Motor neuron (in vitro differentiated cells): ENCODE results near the gene SLC25A20. TPM values are rescaled to one million over a fixed set of nuclear protein-coding genes. Genes with fewer than 3 reads are reported as not detected.

Experiments
- ATAC-seq, 8 experiments: fragments of 200-7000 bp; cut with Tn5 transposase; replicated peaks in 6 of 8; 2 replicates each; pipeline ENCODE4 v1.8.0; 2021; ENCODE audit warnings: mild to moderate bottlenecking in 8 of 8, moderate library complexity in 8 of 8
- H3K27ac ChIP-seq, 2 donors: fragments of 250-450 bp; sonication (Bioruptor Pico); 2 replicates each; pipeline ENCODE4 v1.9.0; 2021; ENCODE audit warnings: antibody characterized with exemption in 2 of 2, mild to moderate bottlenecking in 2 of 2, moderate library complexity in 1 of 2
- H3K4me1 ChIP-seq, 2 donors: fragments of 250-450 bp; sonication (Bioruptor Pico); replicated peaks in 1 of 2; 2 replicates each; pipeline ENCODE4 v1.6.1; 2021; ENCODE audit warnings: antibody characterized with exemption in 2 of 2, mild to moderate bottlenecking in 2 of 2, moderate library complexity in 1 of 2
- H3K4me3 ChIP-seq, 5 donors: fragments of 250-450 bp; sonication (Bioruptor Pico); 2 replicates each; pipeline ENCODE4 v1.9.0; 2021; ENCODE audit warnings: antibody characterized with exemption in 5 of 5, mild to moderate bottlenecking in 5 of 5, moderate library complexity in 4 of 5
- WGBS, 10 experiments: fragments of 450-650 bp; shearing (Covaris generic); methylation state at CpG; one replicate each; pipeline ENCODE4 v1.0.0; 2022; 5-methylcytosine and 5-hydroxymethylcytosine counted together
- in situ Hi-C, 9 experiments: fragments of 400-800 bp; cut with MboI; loops; one replicate each; pipeline ENCODE4 v1.15.0; 2021; ENCODE audit warnings: low sequenced_read_pairs in 9 of 9, low pct_unique_long_range_greater_than_20kb in 2 of 9; ENCODE audit not compliant: unreplicated experiment in 9 of 9
- total RNA-seq, 8 experiments: library from RNA; unstranded; fragments of 300-600 nt; gene quantifications; 2 replicates each; pipeline versions ENCODE4 v1.2.3 to v1.2.4, GENCODE V29; 2022

Gene SLC25A20, protein sequence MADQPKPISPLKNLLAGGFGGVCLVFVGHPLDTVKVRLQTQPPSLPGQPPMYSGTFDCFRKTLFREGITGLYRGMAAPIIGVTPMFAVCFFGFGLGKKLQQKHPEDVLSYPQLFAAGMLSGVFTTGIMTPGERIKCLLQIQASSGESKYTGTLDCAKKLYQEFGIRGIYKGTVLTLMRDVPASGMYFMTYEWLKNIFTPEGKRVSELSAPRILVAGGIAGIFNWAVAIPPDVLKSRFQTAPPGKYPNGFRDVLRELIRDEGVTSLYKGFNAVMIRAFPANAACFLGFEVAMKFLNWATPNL
- 10 to 100 TPM in 7 of 8 experiments, 1 to 10 TPM in 1; 7.8 to 22.6 (median 17.9) TPM for total RNA-seq

DNA sequence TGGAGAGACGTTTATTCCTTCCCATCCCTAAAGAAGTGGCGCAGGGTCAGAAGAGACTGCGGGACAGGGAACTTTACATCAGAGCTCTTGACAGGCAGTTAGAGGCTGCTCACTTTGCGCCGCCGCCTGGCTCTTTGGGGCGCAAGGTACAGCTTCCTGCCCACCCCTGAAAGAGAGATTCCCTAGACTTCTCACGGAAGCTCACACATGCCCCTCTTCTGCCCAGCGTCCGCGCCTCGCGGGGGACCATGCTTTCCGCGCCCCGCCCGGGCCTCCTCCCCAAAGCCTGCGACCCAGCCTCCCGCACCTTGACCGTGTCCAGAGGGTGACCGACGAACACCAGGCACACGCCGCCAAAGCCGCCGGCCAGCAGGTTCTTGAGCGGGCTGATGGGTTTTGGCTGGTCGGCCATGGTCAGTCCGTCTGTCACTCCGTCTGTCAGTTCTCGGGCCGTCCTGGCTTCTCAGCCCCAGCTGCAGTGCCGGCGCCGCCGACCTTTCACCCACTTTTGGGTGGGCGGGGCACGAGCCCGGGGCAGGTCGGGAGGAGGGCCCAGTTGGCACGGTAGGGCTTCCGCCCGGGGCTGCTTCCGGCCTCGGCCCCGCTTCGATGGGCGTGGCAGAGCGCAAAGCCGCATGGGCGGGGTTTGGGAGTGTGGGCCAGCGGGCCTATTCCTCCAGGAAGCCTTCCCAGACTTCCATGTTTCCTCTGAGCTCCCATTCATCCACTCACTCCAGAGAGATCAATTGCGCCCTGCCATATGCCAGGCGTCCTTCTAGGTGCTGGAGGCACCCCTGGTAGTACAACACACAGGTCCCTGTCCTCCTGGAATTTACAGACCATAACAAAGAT, at the start of gene SLC25A20:
Gene SLC25A20 (minus strand): TSS at position 500 of the 852 bp plus-strand sequence. CDS start 88 bp downstream, at position 412.
- Histone ChIP-seq H3K27ac (peak within 1 kb of the TSS in 1 of 2 donors; percentile 65), H3K4me1 (peaks cover 4 to 7% of the 10 kb centered on the region in 2 donors), H3K4me3 (peak within 1 kb of the TSS; percentile 36 to 74 (median 53))
- 0 to 40% (median 7%) methylated on average over 1 to 5 of the region's 54 CpGs; no CpG with 5 or more reads in 3 of the 10 experiments for WGBS, 10 experiments
- peak; percentile 93 to 96 (median 95) for ATAC-seq
- in situ Hi-C loops, result no loop called here

DNA sequence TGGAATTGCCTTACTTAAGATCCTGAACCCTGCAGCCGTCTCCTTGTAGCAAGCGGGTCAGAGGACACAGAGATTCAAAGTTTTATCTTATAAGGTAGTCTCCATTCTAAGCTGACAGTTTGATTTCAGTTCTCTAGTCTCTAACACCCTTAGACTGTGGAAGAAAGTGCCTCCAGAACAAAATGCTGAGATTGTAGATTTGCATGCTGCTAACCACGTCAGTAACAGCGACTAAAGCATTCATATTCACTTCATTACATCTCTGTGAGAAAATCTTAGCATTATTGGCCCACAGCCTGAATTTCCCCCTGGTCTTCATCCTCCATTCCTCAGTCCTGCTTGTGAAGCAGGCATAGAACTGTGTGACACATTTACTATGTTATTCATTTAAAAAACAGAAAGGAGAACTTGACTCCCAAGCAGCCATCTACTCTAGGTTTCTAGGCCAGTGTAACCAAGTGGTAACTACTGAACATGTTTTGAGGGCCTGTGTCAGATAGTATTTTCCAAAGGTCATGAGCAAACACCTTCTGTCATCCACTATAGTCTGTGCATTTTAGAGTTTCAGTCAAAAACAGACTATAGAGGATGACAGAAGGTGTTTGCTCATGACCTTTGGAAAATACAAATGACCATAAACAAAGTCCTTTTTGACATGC, 47.3 kb upstream of the SLC25A20 start:
- WGBS, 10 experiments, result 22 to 100% (median 68%) methylated on average over 2 to 4 of the region's 4 CpGs; no CpG with 5 or more reads in 2 of the 10 experiments
- Histone ChIP-seq H3K4me1 (no peaks in the 10 kb centered on the region), H3K4me3 (no peak overlapping the region), H3K27ac (no peak overlapping the region)
- in situ Hi-C loops, result no loop called here
- ATAC-seq, result peak in 4 of 8 experiments; percentile 45 to 89 (median 70)

DNA sequence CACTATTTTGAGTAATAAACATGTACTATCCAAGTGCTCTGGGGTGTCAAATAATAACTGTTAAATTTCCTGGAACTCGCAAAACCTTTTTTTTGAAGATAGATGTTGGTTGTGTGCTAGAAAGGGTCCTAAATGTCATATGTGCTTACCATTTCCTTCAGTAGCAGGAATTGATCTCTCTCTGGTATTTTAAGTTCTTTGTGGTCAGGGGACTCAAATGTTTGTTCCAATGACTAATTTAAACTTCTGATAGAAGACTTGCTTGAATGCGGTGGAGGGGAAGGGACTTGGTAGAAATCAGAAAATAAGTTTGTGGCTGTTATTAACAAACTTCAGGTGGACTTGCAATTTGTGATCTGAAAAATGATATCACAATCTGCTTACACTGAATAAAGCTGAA, 46.8 kb upstream of the SLC25A20 start:
- Histone ChIP-seq H3K27ac (no peak overlapping the region), H3K4me1 (no peaks in the 10 kb centered on the region), H3K4me3 (no peak overlapping the region)
- 83 to 100% (median 100%) methylated on average over 1 to 2 of the region's 2 CpGs; no CpG with 5 or more reads in 2 of the 10 experiments for WGBS, 10 experiments
- in situ Hi-C loops, result no loop called here
- no peak for ATAC-seq

DNA sequence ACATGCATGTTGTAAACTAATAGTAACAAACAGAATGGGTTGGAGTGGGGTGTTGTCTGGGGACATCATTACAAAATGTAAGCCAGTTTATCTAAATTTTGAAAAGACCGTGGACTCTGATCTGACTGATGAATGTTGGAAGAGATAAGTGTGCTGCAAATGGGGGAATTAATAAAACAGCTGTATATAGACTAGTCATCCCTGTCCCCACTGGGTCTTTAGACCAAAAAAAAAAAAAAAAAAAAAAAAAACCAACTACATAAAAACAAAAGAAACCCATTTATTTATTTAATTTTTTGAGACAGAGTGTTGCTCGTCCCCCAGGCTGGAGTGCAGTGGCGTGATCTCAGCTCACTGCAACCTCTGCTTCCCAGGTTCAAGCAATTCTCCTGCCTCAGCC, 40.0 kb upstream of the SLC25A20 start:
- Histone ChIP-seq H3K27ac (no peak overlapping the region), H3K4me3 (no peak overlapping the region), H3K4me1 (no peaks in the 10 kb centered on the region)
- in situ Hi-C loops, result no loop called here
- peak in 1 of 8 experiments; percentile 46 for ATAC-seq
- WGBS, 10 experiments, result 88 to 100% (median 100%) methylated on average over 1 to 3 of the region's 3 CpGs

DNA sequence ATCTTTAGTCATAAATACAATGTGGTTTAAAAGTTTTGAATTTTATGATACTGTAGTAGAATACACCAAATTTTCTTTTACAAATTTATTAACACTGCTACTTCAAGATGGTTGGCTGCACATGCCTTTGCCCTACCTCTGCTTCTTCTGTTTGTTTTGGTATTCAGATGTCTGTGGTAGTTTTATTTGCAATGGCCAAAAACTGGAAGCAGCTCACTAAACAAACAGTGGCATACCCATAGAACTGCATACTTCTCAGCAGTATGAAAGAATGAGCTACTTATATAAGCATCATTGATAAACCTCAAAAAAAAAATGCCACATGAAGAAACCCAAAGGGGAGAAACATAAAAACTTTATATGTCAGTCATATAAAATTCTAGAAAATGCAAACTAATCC, 39.5 kb upstream of the SLC25A20 start:
- Histone ChIP-seq H3K27ac (no peak overlapping the region), H3K4me3 (no peak overlapping the region), H3K4me1 (no peaks in the 10 kb centered on the region)
- peak in 3 of 8 experiments; percentile 16 to 33 (median 25) for ATAC-seq
- in situ Hi-C loops, result no loop called here

DNA sequence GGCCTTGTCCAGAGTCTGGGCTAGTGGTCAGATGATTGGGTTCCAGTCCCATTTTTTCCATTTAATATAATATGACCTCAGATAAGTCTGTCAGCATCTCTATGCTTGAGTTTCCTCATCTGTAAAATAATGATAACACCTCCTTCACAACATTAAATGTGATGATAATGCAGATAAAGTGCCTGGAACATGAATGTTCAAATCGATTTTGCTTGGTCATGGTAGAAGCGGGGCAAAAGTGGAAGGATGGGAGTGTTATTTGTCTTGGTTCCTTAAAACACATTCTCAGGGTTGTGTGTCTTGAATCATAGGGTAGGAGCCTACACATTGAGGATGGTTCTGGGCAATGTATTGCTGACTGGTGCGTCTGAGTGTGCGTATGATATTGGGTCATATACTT, 36.8 kb upstream of the SLC25A20 start:
- in situ Hi-C loops, result no loop called here
- WGBS, 10 experiments, result 94 to 100% (median 99%) methylated on average over 1 to 4 of the region's 4 CpGs; no CpG with 5 or more reads in 2 of the 10 experiments

DNA sequence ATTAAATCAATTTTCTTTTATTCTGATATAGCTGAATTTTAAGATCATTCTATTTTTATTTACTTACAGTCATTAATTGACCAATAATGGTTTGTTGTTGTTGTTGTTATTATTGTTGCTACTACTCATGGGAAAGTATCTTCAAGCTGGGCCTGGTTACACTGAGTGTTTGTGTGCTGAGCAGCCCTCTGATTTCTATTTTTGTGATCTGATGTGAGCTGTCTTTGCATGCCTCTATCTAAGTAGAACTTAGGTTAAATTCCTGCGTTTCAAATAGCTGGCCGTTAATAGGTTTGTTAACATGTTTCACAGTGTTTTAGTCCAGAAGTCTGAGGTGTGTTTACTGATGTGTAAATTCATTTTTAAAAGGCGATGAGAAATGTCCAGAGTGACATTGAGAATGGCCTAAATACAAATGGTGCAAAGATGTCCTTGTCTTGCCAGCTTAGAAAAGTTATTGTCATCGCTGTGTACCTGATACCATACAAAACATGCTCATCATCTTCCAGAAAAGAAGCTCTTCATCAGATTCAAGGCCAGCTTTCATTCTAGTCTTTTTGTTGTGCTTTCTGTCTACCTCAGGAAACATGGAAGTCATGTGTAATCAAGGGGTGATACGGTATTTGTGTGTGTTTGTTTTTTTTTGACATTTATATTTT, 35.8 kb upstream of the SLC25A20 start:
- Histone ChIP-seq H3K4me3 (no peak overlapping the region), H3K27ac (no peak overlapping the region), H3K4me1 (no peaks in the 10 kb centered on the region)
- ATAC-seq, result no peak
- in situ Hi-C loops, result no loop called here
- WGBS, 10 experiments, result 86 to 100% (median 97%) methylated on average over 1 to 5 of the region's 5 CpGs

More for the DNA sequence above, 36.8 kb upstream of the SLC25A20 start:
- H3K4me3 ChIP-seq, result no peak overlapping the region
- ATAC-seq, result no peak
- H3K4me1 ChIP-seq, result no peaks in the 10 kb centered on the region
- no peak overlapping the region for H3K27ac ChIP-seq

DNA sequence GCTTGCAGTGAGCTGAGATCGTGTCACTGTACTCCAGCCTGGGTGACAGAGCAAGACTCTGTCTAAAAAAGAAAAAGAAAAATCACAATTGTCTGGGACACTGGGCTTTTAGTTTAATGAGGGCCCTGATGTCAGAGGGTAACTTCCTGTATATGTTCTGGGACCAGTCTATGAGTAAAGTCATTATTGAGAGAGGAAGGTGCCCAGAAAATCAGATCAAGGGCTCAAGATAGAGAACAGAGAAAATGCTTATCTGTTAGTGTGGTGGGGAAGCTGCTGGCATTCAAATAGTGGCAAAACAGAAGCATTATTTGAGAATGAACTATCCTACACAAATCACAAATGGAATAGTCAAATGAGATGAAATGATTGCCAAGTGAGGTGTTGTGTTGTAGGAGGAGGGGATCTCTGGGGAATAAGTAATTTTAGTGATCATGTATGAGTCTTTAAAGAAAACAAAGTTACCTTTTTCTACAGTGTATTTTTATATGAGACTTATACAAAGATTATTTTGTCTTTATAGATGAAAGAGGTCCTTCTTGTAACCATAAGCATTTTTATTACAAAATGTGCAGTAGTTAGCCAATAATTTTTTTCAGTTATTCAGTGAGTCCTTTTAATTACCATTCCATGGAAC, 33.4 kb upstream of the SLC25A20 start:
- WGBS, 10 experiments, result no CpG with 5 or more reads among the region's 1 CpG
- no peak for ATAC-seq
- in situ Hi-C loops, result no loop called here
- no peaks in the 10 kb centered on the region for H3K4me1 ChIP-seq
- H3K4me3 ChIP-seq, result no peak overlapping the region
- H3K27ac ChIP-seq, result no peak overlapping the region

DNA sequence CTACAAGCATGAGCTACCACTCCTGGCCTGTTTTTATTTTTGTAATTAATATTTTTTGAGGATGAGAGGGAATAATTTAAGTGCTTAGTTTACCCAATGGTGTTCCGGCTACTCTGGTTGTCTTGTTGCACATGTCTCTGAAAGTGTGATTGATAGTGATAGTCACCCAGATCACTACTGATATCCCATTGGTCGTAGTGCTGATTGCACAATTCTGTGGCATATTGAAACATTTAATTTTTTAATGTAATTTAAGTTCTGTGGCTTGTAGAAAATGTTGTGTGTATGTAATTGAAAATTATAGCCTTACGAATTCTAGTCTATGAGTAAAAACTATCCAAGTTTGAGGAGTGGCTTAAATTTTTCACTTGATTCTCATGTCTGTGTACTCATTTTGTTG, 31.9 kb upstream of the SLC25A20 start:
- WGBS, 10 experiments, result 54 to 100% (median 83%) methylated on average over 1 to 3 of the region's 3 CpGs; no CpG with 5 or more reads in 1 of the 10 experiments
- no peak overlapping the region for H3K27ac ChIP-seq
- ATAC-seq, result no peak

DNA sequence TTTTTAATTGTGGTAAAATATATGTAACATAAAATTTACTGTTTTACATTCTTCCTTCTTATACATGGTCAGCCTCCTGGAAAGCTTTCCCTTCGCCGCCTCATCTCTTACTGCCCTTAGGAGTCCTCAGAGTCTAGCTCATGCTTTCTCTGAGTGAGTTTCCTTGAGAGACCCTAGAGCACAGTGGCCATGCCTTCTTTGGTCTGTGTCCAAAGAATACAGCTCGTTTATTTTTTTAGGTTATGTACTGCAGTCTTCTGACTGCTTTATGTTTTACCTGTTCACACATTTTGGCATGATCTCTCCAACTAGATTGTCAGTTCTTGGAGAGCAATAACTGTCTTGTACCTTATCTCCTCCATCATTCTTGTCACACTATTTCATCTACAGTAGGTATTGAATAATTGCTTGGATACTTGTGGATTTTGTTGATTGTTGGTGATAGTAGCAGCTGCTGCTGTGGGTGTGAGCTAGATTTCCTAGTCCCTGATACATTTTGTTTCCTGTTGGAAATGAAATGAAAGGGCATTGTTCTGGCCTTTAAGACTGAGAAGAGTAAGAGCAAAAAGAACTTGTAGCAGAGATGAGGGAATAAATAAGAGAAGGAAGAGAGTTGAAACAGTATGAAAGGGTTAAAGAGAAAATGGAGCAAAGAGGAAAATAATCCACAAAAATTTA, 30.8 kb upstream of the SLC25A20 start:
- no peaks in the 10 kb centered on the region for H3K4me1 ChIP-seq
- no peak overlapping the region for H3K4me3 ChIP-seq
- H3K27ac ChIP-seq, result no peak overlapping the region
- no peak for ATAC-seq
- in situ Hi-C loops, result no loop called here
- 71 to 100% (median 93%) methylated on average over 1 to 3 of the region's 3 CpGs for WGBS, 10 experiments

More for the DNA sequence above, 31.9 kb upstream of the SLC25A20 start:
- Histone ChIP-seq H3K4me1 (no peaks in the 10 kb centered on the region), H3K4me3 (no peak overlapping the region)
- in situ Hi-C loops, result no loop called here

DNA sequence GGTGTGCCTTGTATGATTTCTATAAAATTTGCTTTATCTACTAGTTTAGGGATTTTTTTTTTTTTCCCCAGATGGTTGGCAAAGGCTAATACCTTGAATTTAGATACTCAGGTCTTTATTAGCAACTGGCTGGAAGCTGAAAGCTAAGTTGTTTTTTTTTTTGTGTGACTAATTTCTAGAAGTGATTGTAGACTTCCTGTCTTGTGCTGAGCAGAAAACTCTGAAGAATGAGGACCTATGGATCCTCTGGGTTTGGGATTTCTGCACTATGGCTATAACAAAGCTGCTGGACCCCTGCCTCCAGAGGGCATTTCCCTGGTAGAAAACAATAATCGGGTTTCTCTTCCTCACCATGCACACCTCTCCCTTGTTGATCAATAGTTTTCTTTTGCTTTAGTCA, 30.0 kb upstream of the SLC25A20 start:
- no peak overlapping the region for H3K27ac ChIP-seq
- H3K4me3 ChIP-seq, result no peak overlapping the region
- 86 to 100% (median 95%) methylated on average over 1 of the region's 1 CpG; no CpG with 5 or more reads in 6 of the 10 experiments for WGBS, 10 experiments
- H3K4me1 ChIP-seq, result no peaks in the 10 kb centered on the region
- ATAC-seq, result no peak
- in situ Hi-C loops, result no loop called here

DNA sequence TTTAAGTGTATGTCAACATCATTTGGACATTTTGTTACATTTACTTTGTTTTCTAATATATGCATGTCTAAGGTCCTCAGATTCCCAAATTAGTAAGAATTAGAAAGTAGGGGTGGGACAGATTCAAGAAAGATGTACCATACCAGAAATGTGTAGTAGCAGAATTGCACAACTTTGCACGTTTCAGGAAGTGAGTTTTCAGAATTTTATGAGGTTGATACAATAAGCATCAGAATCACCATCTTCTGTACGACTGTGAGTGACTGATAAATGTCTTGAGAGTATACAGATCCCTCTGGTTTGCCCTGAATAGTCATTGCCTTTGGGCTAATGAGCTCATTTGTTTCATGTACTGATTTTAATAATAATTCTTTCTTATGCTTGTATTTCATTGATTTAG, 29.2 kb upstream of the SLC25A20 start:
- peak in 1 of 8 experiments; percentile 21 for ATAC-seq
- H3K4me1 ChIP-seq, result no peaks in the 10 kb centered on the region
- H3K4me3 ChIP-seq, result no peak overlapping the region
- in situ Hi-C loops, result no loop called here
- H3K27ac ChIP-seq, result no peak overlapping the region
- WGBS, 10 experiments, result 13 to 92% (median 56%) methylated on average over 1 to 2 of the region's 2 CpGs; no CpG with 5 or more reads in 2 of the 10 experiments
